Measurements from ENCODE around the gene GYPC.

GYPC gene

DNA sequence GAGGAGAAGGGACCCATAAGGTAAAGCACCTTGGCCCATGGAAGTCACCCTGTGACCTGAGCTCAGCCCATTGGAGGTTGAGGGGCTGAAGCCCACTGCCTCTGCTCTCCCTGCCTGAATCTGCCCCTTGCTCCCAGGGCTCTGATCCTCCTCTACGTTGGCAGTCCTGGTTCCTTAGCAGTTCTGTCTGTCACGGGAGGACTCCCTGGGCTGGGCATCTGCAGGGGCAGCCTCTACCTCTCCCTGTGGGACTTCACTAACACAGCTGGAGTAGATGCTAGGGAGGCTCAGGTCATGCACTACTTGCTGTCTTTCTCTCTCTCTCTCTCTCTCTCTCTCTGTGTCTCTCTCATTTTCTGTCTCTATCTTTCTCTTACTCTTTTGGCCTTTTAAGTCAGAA is 8.7 kb downstream of the GYPC start:
- DNase-seq (ENCODE audit: insufficient read length, low spot score) (no peak), FAIRE-seq (no peak)
- no peak for TF ChIP-seq POLR2AphosphoS5 (IDR thresholded peaks at IDR 0.05; ENCODE audit: low read depth, low read length)
- no peak for TF ChIP-seq PAX5 (IDR thresholded peaks at IDR 0.05; ENCODE audit: insufficient read depth, low read length, severe bottlenecking)
- TF ChIP-seq SPI1 (IDR thresholded peaks at IDR 0.05; ENCODE audit: low read depth, low read length), result no peak
- TF ChIP-seq TAF1 (IDR thresholded peaks at IDR 0.05; ENCODE audit: low read depth, low read length), result no peak
- TF ChIP-seq POLR2A (IDR thresholded peaks at IDR 0.05; ENCODE audit: low read depth, low read length), result no peak
- no peak for TF ChIP-seq POU2F2 (IDR thresholded peaks at IDR 0.05; ENCODE audit: low read depth, low read length)

GRCh38 chr2:126665483-126665882 is 9.5 kb downstream of the GYPC start:
- FAIRE-seq, result no peak
- TF ChIP-seq POLR2A (IDR thresholded peaks at IDR 0.05; ENCODE audit: low read depth, low read length) (no peak), POLR2AphosphoS5 (IDR thresholded peaks at IDR 0.05; ENCODE audit: low read depth, low read length) (no peak), SPI1 (IDR thresholded peaks at IDR 0.05; ENCODE audit: low read depth, low read length) (no peak), PAX5 (IDR thresholded peaks at IDR 0.05; ENCODE audit: insufficient read depth, low read length, severe bottlenecking) (no peak), POU2F2 (IDR thresholded peaks at IDR 0.05; ENCODE audit: low read depth, low read length) (no peak)
- DNase-seq (ENCODE audit: insufficient read length, low spot score), result no peak

GRCh38 chr2:126668254-126668653 is 12.3 kb downstream of the GYPC start:
- DNase-seq (ENCODE audit: insufficient read length, low spot score) (no peak), FAIRE-seq (no peak)
- TF ChIP-seq POU2F2 (IDR thresholded peaks at IDR 0.05; ENCODE audit: low read depth, low read length) (no peak), POLR2AphosphoS5 (IDR thresholded peaks at IDR 0.05; ENCODE audit: low read depth, low read length) (no peak), POLR2A (IDR thresholded peaks at IDR 0.05; ENCODE audit: low read depth, low read length) (no peak), PAX5 (IDR thresholded peaks at IDR 0.05; ENCODE audit: insufficient read depth, low read length, severe bottlenecking) (no peak), TAF1 (IDR thresholded peaks at IDR 0.05; ENCODE audit: low read depth, low read length) (no peak), SPI1 (IDR thresholded peaks at IDR 0.05; ENCODE audit: low read depth, low read length) (no peak)

DNA sequence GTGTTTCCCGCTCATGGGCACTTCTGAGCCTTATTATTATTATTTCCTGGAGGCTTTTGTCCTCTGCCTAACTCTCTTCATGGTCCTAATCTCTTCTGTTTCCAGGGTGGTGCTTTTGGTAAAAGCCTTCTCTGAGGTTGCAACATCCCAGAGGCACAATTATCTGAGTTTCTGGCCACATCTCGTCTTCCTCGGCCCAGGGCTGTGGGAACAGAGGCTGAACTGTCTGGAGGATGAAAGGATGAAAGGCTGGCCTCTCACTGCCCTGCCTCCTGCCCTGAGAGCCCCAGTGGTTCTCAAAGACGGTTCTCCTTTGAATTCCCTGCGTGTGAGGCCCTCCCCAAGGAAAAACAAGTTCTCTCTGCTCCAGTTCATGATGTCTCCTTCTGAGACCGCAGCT is 13.8 kb downstream of the GYPC start:
- FAIRE-seq (no peak), DNase-seq (ENCODE audit: insufficient read length, low spot score) (no peak)
- TF ChIP-seq POLR2AphosphoS5 (IDR thresholded peaks at IDR 0.05; ENCODE audit: low read depth, low read length) (no peak), POLR2A (IDR thresholded peaks at IDR 0.05; ENCODE audit: low read depth, low read length) (no peak), TAF1 (IDR thresholded peaks at IDR 0.05; ENCODE audit: low read depth, low read length) (no peak), POU2F2 (IDR thresholded peaks at IDR 0.05; ENCODE audit: low read depth, low read length) (no peak), SPI1 (IDR thresholded peaks at IDR 0.05; ENCODE audit: low read depth, low read length) (no peak), PAX5 (IDR thresholded peaks at IDR 0.05; ENCODE audit: insufficient read depth, low read length, severe bottlenecking) (no peak)

GRCh38 chr2:126671488-126671887 is 15.5 kb downstream of the GYPC start:
- FAIRE-seq (no peak), DNase-seq (ENCODE audit: insufficient read length, low spot score) (no peak)
- no peak for TF ChIP-seq POU2F2 (IDR thresholded peaks at IDR 0.05; ENCODE audit: low read depth, low read length)
- no peak for TF ChIP-seq POLR2AphosphoS5 (IDR thresholded peaks at IDR 0.05; ENCODE audit: low read depth, low read length)
- no peak for TF ChIP-seq TAF1 (IDR thresholded peaks at IDR 0.05; ENCODE audit: low read depth, low read length)
- TF ChIP-seq SPI1 (IDR thresholded peaks at IDR 0.05; ENCODE audit: low read depth, low read length), result no peak
- no peak for TF ChIP-seq PAX5 (IDR thresholded peaks at IDR 0.05; ENCODE audit: insufficient read depth, low read length, severe bottlenecking)
- no peak for TF ChIP-seq POLR2A (IDR thresholded peaks at IDR 0.05; ENCODE audit: low read depth, low read length)

DNA sequence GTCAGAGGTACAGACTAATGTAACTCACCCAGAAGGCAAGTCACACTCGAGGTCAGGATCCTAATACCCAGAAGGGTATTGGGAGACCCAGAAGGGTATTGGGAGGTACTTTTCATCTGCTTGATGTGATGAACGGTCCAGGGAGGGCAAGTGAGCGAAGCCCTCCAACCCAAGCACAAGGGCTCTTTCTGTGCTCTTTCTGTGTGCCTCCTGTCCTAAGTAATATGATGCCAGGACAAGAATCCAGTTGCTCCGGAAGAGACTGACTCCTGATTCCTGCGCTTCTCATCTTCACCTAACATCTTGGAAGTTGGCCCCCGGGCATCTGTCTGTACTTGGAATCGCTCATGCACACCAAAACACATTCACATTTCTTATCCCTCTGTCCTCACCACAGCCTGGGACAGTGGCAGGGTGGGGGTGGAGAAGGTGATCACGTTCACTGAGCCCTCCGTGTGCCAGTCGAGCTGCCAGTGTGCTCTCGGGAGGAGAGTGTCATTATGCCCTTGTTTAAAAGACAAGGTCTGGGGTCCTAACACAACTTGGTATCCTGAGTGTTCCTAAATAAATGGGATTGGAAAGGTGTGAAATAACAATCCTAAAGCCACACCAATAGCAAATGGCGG is 17.1 kb downstream of the GYPC start:
- DNase-seq (ENCODE audit: insufficient read length, low spot score), result no peak
- TF ChIP-seq POLR2A (IDR thresholded peaks at IDR 0.05; ENCODE audit: low read depth, low read length) (no peak), POLR2AphosphoS5 (IDR thresholded peaks at IDR 0.05; ENCODE audit: low read depth, low read length) (no peak), PAX5 (IDR thresholded peaks at IDR 0.05; ENCODE audit: insufficient read depth, low read length, severe bottlenecking) (no peak)
- no peak for FAIRE-seq

DNA sequence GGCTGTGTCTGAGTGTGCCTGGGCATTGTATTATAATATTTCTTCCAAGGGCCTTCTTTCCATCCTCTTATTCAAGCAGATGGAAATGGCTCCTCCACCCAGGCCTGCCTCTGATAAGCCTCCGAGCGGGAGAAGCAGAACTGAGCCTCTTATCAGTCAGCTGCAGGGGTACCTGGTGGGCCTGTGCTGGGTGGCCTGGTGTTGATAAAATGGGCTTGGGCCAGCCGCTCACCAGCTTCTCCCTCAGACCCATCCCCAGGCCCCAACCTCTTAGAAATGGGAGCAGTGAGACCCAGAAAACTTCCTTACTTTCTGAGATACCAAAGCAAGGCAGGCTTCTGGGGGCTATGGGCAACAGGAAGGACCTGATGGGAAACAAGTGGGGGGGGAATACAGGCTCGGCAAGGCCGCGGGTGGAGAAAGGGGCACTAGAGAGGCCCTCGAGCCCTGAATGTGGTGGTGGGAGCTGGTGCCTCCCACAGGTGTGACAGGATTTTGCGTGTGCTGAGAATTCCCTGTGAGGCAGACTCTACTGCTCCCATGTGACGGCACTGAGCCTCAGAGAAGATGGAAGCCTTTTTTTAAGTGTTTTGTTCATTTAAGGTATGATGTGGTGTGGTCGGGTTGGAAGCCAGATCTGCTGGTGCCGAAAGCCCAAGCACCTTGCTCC is 18.3 kb downstream of the GYPC start:
- FAIRE-seq, result no peak
- TF ChIP-seq PAX5 (IDR thresholded peaks at IDR 0.05; ENCODE audit: insufficient read depth, low read length, severe bottlenecking) (no peak), POU2F2 (IDR thresholded peaks at IDR 0.05; ENCODE audit: low read depth, low read length) (no peak), POLR2A (IDR thresholded peaks at IDR 0.05; ENCODE audit: low read depth, low read length) (no peak), TAF1 (IDR thresholded peaks at IDR 0.05; ENCODE audit: low read depth, low read length) (no peak), SPI1 (IDR thresholded peaks at IDR 0.05; ENCODE audit: low read depth, low read length) (no peak), POLR2AphosphoS5 (IDR thresholded peaks at IDR 0.05; ENCODE audit: low read depth, low read length) (no peak)
- DNase-seq (ENCODE audit: insufficient read length, low spot score), result no peak

GRCh38 chr2:126675637-126676036 is 19.7 kb downstream of the GYPC start:
- no peak for FAIRE-seq
- no peak for DNase-seq (ENCODE audit: insufficient read length, low spot score)
- TF ChIP-seq POU2F2 (IDR thresholded peaks at IDR 0.05; ENCODE audit: low read depth, low read length) (no peak), PAX5 (IDR thresholded peaks at IDR 0.05; ENCODE audit: insufficient read depth, low read length, severe bottlenecking) (no peak), TAF1 (IDR thresholded peaks at IDR 0.05; ENCODE audit: low read depth, low read length) (no peak), POLR2A (IDR thresholded peaks at IDR 0.05; ENCODE audit: low read depth, low read length) (no peak), SPI1 (IDR thresholded peaks at IDR 0.05; ENCODE audit: low read depth, low read length) (no peak), POLR2AphosphoS5 (IDR thresholded peaks at IDR 0.05; ENCODE audit: low read depth, low read length) (no peak)

GRCh38 chr2:126676221-126677175 is 20.5 kb downstream of the GYPC start:
- DNase-seq (ENCODE audit: insufficient read length, low spot score) (no peak), FAIRE-seq (no peak)
- TF ChIP-seq TAF1 (IDR thresholded peaks at IDR 0.05; ENCODE audit: low read depth, low read length) (no peak), POU2F2 (IDR thresholded peaks at IDR 0.05; ENCODE audit: low read depth, low read length) (no peak), POLR2AphosphoS5 (IDR thresholded peaks at IDR 0.05; ENCODE audit: low read depth, low read length) (no peak), POLR2A (IDR thresholded peaks at IDR 0.05; ENCODE audit: low read depth, low read length) (no peak), SPI1 (IDR thresholded peaks at IDR 0.05; ENCODE audit: low read depth, low read length) (no peak), PAX5 (IDR thresholded peaks at IDR 0.05; ENCODE audit: insufficient read depth, low read length, severe bottlenecking) (no peak)

All from GM12891 (cell line).